HCT116 (cell line): ENCODE data around the gene PKMYT1. TPM values are rescaled to one million over a fixed set of nuclear protein-coding genes. Genes with fewer than 3 reads are reported as not detected.

ENCODE experiments used
- ATAC-seq: fragments of 200-7000 bp; cut with Tn5 transposase; 2 replicates; pipeline ENCODE4 v1.9.1; 2020; ENCODE audit warnings: mild to moderate bottlenecking, moderate library complexity
- BruUV-seq: library from RNA; stranded (reverse); fragments of 400-500 nt; replicated peaks from 2 replicates; lab custom pipeline; 2021; lab: Mats Ljungman, UMichigan
- CTCF ChIA-PET: fragments of 300-600 bp; sonication (Branson Sonifier 250); formaldehyde crosslinking; loops from one replicate; lab custom pipeline; 2021; ENCODE audit warnings: antibody characterized with exemption; lab: Charles Lee
- POLR2A ChIA-PET: fragments of 300-600, 350-600 bp; sonication (Branson Sonifier 250); formaldehyde crosslinking; loops from one replicate; lab custom pipeline; 2021; ENCODE audit warnings: antibody characterized with exemption; lab: Charles Lee
- RAD21 ChIA-PET, 2 experiments: fragments of 300-600 bp; sonication (Branson Sonifier 250); formaldehyde crosslinking; loops; one replicate each; lab custom pipeline; 2023; ENCODE audit warnings: low total read pairs in 2 of 2; ENCODE audit not compliant: uncharacterized antibody in 2 of 2, unreplicated experiment in 2 of 2, low non-redundant PET in 1 of 2; lab: Charles Lee
- DNase-seq: peaks from one replicate; pipeline ENCODE4 v3.0.0-alpha.2; 2010; ENCODE audit warnings: low read depth, low spot score
- H2AFZ ChIP-seq: fragments of 200-600 bp; shearing (Covaris generic), sonication (generic); 2 replicates; pipeline ENCODE4 v1.6.1; 2017; ENCODE audit warnings: low read depth, mixed run types, mixed read lengths, antibody characterized with exemption, low read length; ENCODE audit not compliant: poor library complexity, severe bottlenecking
- H3K27ac ChIP-seq: 2 replicates; pipeline ENCODE4 v1.5.1; 2012; ENCODE audit warnings: low read depth, low read length
- H3K27me3 ChIP-seq: fragments of 200-600 bp; sonication (generic); 2 replicates; pipeline ENCODE4 v1.6.1; 2016; ENCODE audit warnings: mixed run types, low read length, mixed read lengths; ENCODE audit not compliant: insufficient read depth
- H3K36me3 ChIP-seq, 2 experiments: fragments of 200-500 bp in 1 of 2; fragments of 200-600 bp in 1 of 2; sonication (Bioruptor generic) in 1 of 2; sonication (generic) in 1 of 2; 2 replicates each; pipeline versions ENCODE4 v1.5.1 to v1.6.1; 2014 to 2016; ENCODE audit warnings: low read length in 2 of 2, inconsistent platforms in 1 of 2, mixed read lengths in 1 of 2, mixed run types in 1 of 2; ENCODE audit not compliant: insufficient read depth in 2 of 2, control insufficient read depth in 1 of 2
- H3K4me1 ChIP-seq, 2 experiments: fragments of 200-600 bp in 1 of 2; sonication (generic) in 1 of 2; 2 replicates each; pipeline versions ENCODE4 v1.5.1 to v1.6.1; 2012 to 2017; ENCODE audit warnings: low read length in 2 of 2, inconsistent platforms in 1 of 2, mild to moderate bottlenecking in 1 of 2, mixed read lengths in 1 of 2, mixed run types in 1 of 2, moderate library complexity in 1 of 2; ENCODE audit not compliant: insufficient read depth in 2 of 2, control insufficient read depth in 1 of 2
- H3K4me2 ChIP-seq: fragments of 200-600 bp; sonication (generic); 2 replicates; pipeline ENCODE4 v1.6.1; 2017; ENCODE audit warnings: mixed run types, low read length, mixed read lengths
- H3K4me3 ChIP-seq, 2 experiments: fragments of 200-600 bp in 1 of 2; sonication (generic) in 1 of 2; replicated peaks in 1 of 2; 2 replicates each; pipeline ENCODE4 v1.5.1; 2011 to 2016; ENCODE audit warnings: low read length in 2 of 2, control low read depth in 1 of 2, low read depth in 1 of 2, mild to moderate bottlenecking in 1 of 2, mixed read lengths in 1 of 2, mixed run types in 1 of 2
- H3K79me2 ChIP-seq: fragments of 200-600 bp; sonication (generic); 2 replicates; pipeline ENCODE4 v1.6.1; 2017; ENCODE audit warnings: mild to moderate bottlenecking, mixed run types, low read length, moderate library complexity, mixed read lengths; ENCODE audit not compliant: insufficient read depth
- H3K9ac ChIP-seq: fragments of 200-600 bp; sonication (generic); 2 replicates; pipeline ENCODE4 v1.6.1; 2016; ENCODE audit warnings: low read length, mixed read lengths
- H3K9me2 ChIP-seq: fragments of 200-600 bp; sonication (generic), shearing (Covaris generic); 2 replicates; pipeline ENCODE4 v1.6.1; 2017; ENCODE audit warnings: mixed run types, mild to moderate bottlenecking, moderate library complexity; ENCODE audit not compliant: insufficient read depth
- H3K9me3 ChIP-seq, 2 experiments: fragments of 200-500 bp in 1 of 2; fragments of 200-600 bp in 1 of 2; sonication (Bioruptor generic) in 1 of 2; sonication (generic) in 1 of 2; 2 replicates each; pipeline ENCODE4 v1.6.1; 2014 to 2017; ENCODE audit warnings: low read length in 2 of 2, mixed read lengths in 2 of 2, inconsistent platforms in 1 of 2, low read depth in 1 of 2, mild to moderate bottlenecking in 1 of 2, mixed run types in 1 of 2, moderate library complexity in 1 of 2; ENCODE audit not compliant: control insufficient read depth in 1 of 2, insufficient read depth in 1 of 2
- H4K20me1 ChIP-seq: fragments of 200-600 bp; sonication (generic), shearing (Covaris generic); 2 replicates; pipeline ENCODE4 v1.6.1; 2017; ENCODE audit warnings: mixed run types, mild to moderate bottlenecking, moderate library complexity; ENCODE audit not compliant: insufficient read depth
- CEBPB ChIP-seq: IDR thresholded peaks from 2 replicates; pipeline ENCODE4 v1.6.1; 2012; ENCODE audit warnings: low read depth
- CTCF ChIP-seq, 3 experiments: fragments of 200-600 bp in 1 of 3; sonication (generic) in 1 of 3; IDR thresholded peaks in 2 of 3; conservative IDR thresholded peaks in 1 of 3; 2 replicates each; pipeline ENCODE4 v1.5.1; 2012 to 2017; ENCODE audit warnings: low read depth in 2 of 3, low read length in 2 of 3, antibody characterized with exemption in 1 of 3, borderline replicate concordance in 1 of 3, control low read depth in 1 of 3, mild to moderate bottlenecking in 1 of 3, mixed read lengths in 1 of 3, mixed run types in 1 of 3, moderate library complexity in 1 of 3; ENCODE audit not compliant: insufficient read depth in 1 of 3
- POLR2AphosphoS5 ChIP-seq: IDR thresholded peaks from 2 replicates; pipeline ENCODE4 v1.6.1; 2011; ENCODE audit warnings: mild to moderate bottlenecking, low read depth, low read length, moderate library complexity
- TCF7L2 ChIP-seq: IDR thresholded peaks from 2 replicates; pipeline ENCODE4 v1.7.0; 2011; ENCODE audit warnings: borderline replicate concordance, inconsistent platforms; ENCODE audit not compliant: insufficient read depth, insufficient read length; ENCODE audit errors: extremely low read depth
- ZBTB33 ChIP-seq: IDR thresholded peaks from 2 replicates; pipeline ENCODE4 v1.6.1; 2011; ENCODE audit warnings: mild to moderate bottlenecking, low read length, moderate library complexity; ENCODE audit not compliant: insufficient replicate concordance; ENCODE audit errors: extremely low read depth
- intact Hi-C: fragments of 100-400 bp; cut with micrococcal nuclease; formaldehyde crosslinking; loops from 2 replicates; pipeline ENCODE4 v1.10.0; 2022
- total RNA-seq: library from RNA; stranded (reverse); gene quantifications from one replicate; pipeline ENCODE4 v1.2.1, GENCODE V29; 2021; ENCODE audit not compliant: unreplicated experiment

Gene PKMYT1
- total RNA-seq, 1 experiment from 2014 or later = 104 TPM

GRCh38 chr16:3022684-3023414, 42.6 kb upstream of the PKMYT1 start:
- CTCF ChIA-PET = interaction anchor here (1.1 to 6.1 kb wide), 7 partner anchors 9 to 40 kb away, joined by 3 to 39 read pairs (median 5); partner anchors contain the start of gene CLDN9
- POLR2A ChIA-PET = interaction anchor here (0.7 to 8.2 kb wide), 13 partner anchors 8 to 867 kb away, joined by 3 to 188 read pairs (median 5); partner anchors contain the start of genes KREMEN2, TRAF7 and ZNF213
- peak; percentile 0 for ATAC-seq

More at GRCh38 chr16:3022684-3023414, 42.6 kb upstream of the PKMYT1 start:
- H3K27me3 ChIP-seq = no peaks in the 10 kb centered on the region
- H3K27ac ChIP-seq = peak overlapping the region; percentile 100
- peaks cover 29 to 64% of the 10 kb centered on the region in 2 experiments for H3K4me1 ChIP-seq
- H4K20me1 ChIP-seq = no peaks in the 10 kb centered on the region
- intact Hi-C loops = loop anchor here (5.0 kb wide), 2 partner anchors 41 to 866 kb away; partner anchors contain the start of genes PKMYT1 and TRAF7
- H3K9ac ChIP-seq = peak overlapping the region; percentile 99
- peaks cover 8 to 32% of the 10 kb centered on the region in 2 experiments; a peak in 2 of 4 replicates for H3K36me3 ChIP-seq
- H3K9me3 ChIP-seq = no peaks in the 10 kb centered on the region
- peaks cover 26% of the 10 kb centered on the region; the same call in 1 of the 2 replicates for H3K79me2 ChIP-seq
- no peak for DNase-seq
- no peak for TF ChIP-seq CEBPB
- peak; percentile 10 for TF ChIP-seq ZBTB33
- TF ChIP-seq POLR2AphosphoS5 = peak; percentile 89
- no peak for TF ChIP-seq TCF7L2
- TF ChIP-seq CTCF (IDR thresholded peaks at IDR 0.05 in 2 of 3, conservative IDR thresholded peaks at IDR 0.05 in 1 of 3; ENCODE audit: borderline replicate concordance in 1 of 3, insufficient read depth in 1 of 3, low read depth in 2 of 3, low read length in 2 of 3) = no peak
- TF ChIP-seq, all 23 proteins: peak for 2
- TSS peak; percentile 53 for BruUV-seq
- Histone ChIP-seq H3K9me2 (no peaks in the 10 kb centered on the region), H3K4me3 (peak overlapping the region; percentile 94 to 95), H3K4me2 (peak overlapping the region; percentile 86), H2AFZ (no peak overlapping the region)
- RAD21 ChIA-PET = interaction anchor here in 1 of 2 experiments (1.0 kb wide), 1 partner anchor 19 kb away, joined by 3 read pairs; no protein-coding TSS in a partner anchor
